CD14-positive monocyte (primary cell): ENCODE data around the gene KCNAB1. TPM values are rescaled to one million over a fixed set of nuclear protein-coding genes. Genes with fewer than 3 reads are reported as not detected.

Source experiments
- DNase-seq, 3 donors: peaks; one replicate each; pipeline ENCODE4 v3.0.0-alpha.2; 2011 to 2022
- H2AFZ ChIP-seq: 2 replicates; pipeline ENCODE4 v1.6.0; 2012; ENCODE audit warnings: mild to moderate bottlenecking, low read depth, low read length, inconsistent platforms; ENCODE audit not compliant: insufficient read depth, poor library complexity, severe bottlenecking
- H3K27ac ChIP-seq, 2 donors: 1 replicate in 1 of 2; 2 replicates in 1 of 2; pipeline ENCODE4 v1.5.1; 2012 to 2013; ENCODE audit warnings: low read length in 2 of 2, control low read depth in 1 of 2, inconsistent platforms in 1 of 2, low read depth in 1 of 2, mild to moderate bottlenecking in 1 of 2
- H3K27me3 ChIP-seq, 2 donors: one replicate each; pipeline versions ENCODE4 v1.6.0 to v1.6.1; 2011 to 2013; ENCODE audit warnings: low read length in 2 of 2; ENCODE audit not compliant: control insufficient read depth in 2 of 2, insufficient read depth in 2 of 2
- H3K36me3 ChIP-seq, 2 donors: replicated peaks in 1 of 2; 1 replicate in 1 of 2; 2 replicates in 1 of 2; pipeline versions ENCODE4 v1.5.1 to v1.6.1; 2012 to 2013; ENCODE audit warnings: low read length in 2 of 2, control low read depth in 1 of 2, inconsistent platforms in 1 of 2, mild to moderate bottlenecking in 1 of 2; ENCODE audit not compliant: insufficient read depth in 2 of 2, control insufficient read depth in 1 of 2
- H3K4me1 ChIP-seq, 2 donors: 1 replicate in 1 of 2; 2 replicates in 1 of 2; pipeline versions ENCODE4 v1.5.1 to v1.6.1; 2012 to 2013; ENCODE audit warnings: low read length in 2 of 2, control low read depth in 1 of 2, inconsistent platforms in 1 of 2, mild to moderate bottlenecking in 1 of 2, moderate library complexity in 1 of 2; ENCODE audit not compliant: insufficient read depth in 2 of 2, control insufficient read depth in 1 of 2
- H3K4me2 ChIP-seq: replicated peaks from 2 replicates; pipeline ENCODE3; 2012; ENCODE audit warnings: low read length, moderate library complexity, mild to moderate bottlenecking; ENCODE audit not compliant: poor library complexity, severe bottlenecking; ENCODE audit errors: extremely low read depth
- H3K4me3 ChIP-seq, 3 experiments: fragments of 200-600 bp in 1 of 3; sonication (generic) in 1 of 3; replicated peaks in 1 of 3; 1 replicate in 2 of 3; 2 replicates in 1 of 3; pipeline ENCODE4 v1.5.1; 2011 to 2013; ENCODE audit warnings: low read length in 3 of 3, mild to moderate bottlenecking in 3 of 3, control low read depth in 2 of 3, low read depth in 2 of 3, inconsistent platforms in 1 of 3, moderate library complexity in 1 of 3
- H3K79me2 ChIP-seq: 2 replicates; pipeline ENCODE4 v1.6.0; 2012; ENCODE audit warnings: mild to moderate bottlenecking, control low read depth, inconsistent platforms, low read length, moderate library complexity; ENCODE audit not compliant: insufficient read depth
- H3K9ac ChIP-seq: 2 replicates; pipeline ENCODE4 v1.6.0; 2017; ENCODE audit warnings: low read length, mild to moderate bottlenecking; ENCODE audit not compliant: insufficient read depth, poor library complexity, severe bottlenecking
- H3K9me3 ChIP-seq, 2 donors: replicated peaks in 1 of 2; 1 replicate in 1 of 2; 2 replicates in 1 of 2; pipeline versions ENCODE4 v1.5.1 to v1.6.1; 2012 to 2013; ENCODE audit warnings: low read length in 2 of 2, control low read depth in 1 of 2; ENCODE audit not compliant: control insufficient read depth in 1 of 2, insufficient read depth in 1 of 2
- H4K20me1 ChIP-seq: 2 replicates; pipeline ENCODE4 v1.6.0; 2012; ENCODE audit warnings: mild to moderate bottlenecking, low read length, control low read depth, moderate library complexity; ENCODE audit not compliant: insufficient read depth
- H3K27ac Mint-ChIP-seq, 7 donors: one replicate each; pipeline ENCODE4 v1.8.0; 2020; ENCODE audit warnings: mild to moderate bottlenecking in 7 of 7, mixed read lengths in 7 of 7, moderate library complexity in 6 of 7, inconsistent platforms in 2 of 7
- H3K27me3 Mint-ChIP-seq, 3 donors: one replicate each; pipeline ENCODE4 v1.8.0; 2021 to 2022; ENCODE audit warnings: low read depth in 3 of 3, mild to moderate bottlenecking in 3 of 3, mixed read lengths in 3 of 3, moderate library complexity in 3 of 3, inconsistent platforms in 1 of 3
- H3K36me3 Mint-ChIP-seq, 2 donors: one replicate each; pipeline ENCODE4 v1.8.0; 2020; ENCODE audit warnings: mixed read lengths in 2 of 2, inconsistent platforms in 1 of 2, mild to moderate bottlenecking in 1 of 2
- H3K4me1 Mint-ChIP-seq: one replicate; pipeline ENCODE4 v1.8.0; 2020; ENCODE audit warnings: mild to moderate bottlenecking, mixed read lengths
- H3K4me3 Mint-ChIP-seq, 2 donors: one replicate each; pipeline ENCODE4 v1.8.0; 2020; ENCODE audit warnings: mild to moderate bottlenecking in 2 of 2, mixed read lengths in 2 of 2, moderate library complexity in 1 of 2
- H3K9me3 Mint-ChIP-seq, 7 donors: one replicate each; pipeline ENCODE4 v1.8.0; 2020 to 2022; ENCODE audit warnings: mixed read lengths in 7 of 7, mild to moderate bottlenecking in 6 of 7, moderate library complexity in 6 of 7, inconsistent platforms in 2 of 7
- WGBS: methylation state at CpG from one replicate; pipeline ENCODE4 v1.1.5; 2013; ENCODE audit warnings: missing lambda C conversion rate; ENCODE audit not compliant: insufficient coverage; 5-methylcytosine and 5-hydroxymethylcytosine counted together
- intact Hi-C, 2 donors: fragments of 100-400 bp; cut with micrococcal nuclease; formaldehyde crosslinking; loops; one replicate each; pipeline versions ENCODE4 v1.15.0 to v1.15.1; 2023
- polyA plus RNA-seq, 3 donors: library from polyadenylated mRNA; depleted of rRNA in 1 of 3; unstranded in 2 of 3; stranded (reverse) in 1 of 3; fragments of 300-500 nt in 2 of 3; fragments of >200 nt in 1 of 3; fragmentation: Illumina TruSeq in 2 of 3; gene quantifications; 1 replicate in 2 of 3; 2 replicates in 1 of 3; pipeline ENCODE4 v1.2.3, GENCODE V29; 2012 to 2021
- TF ChIP-seq, protein P1 (sequence below): fragments of 200-600 bp; IDR thresholded peaks from one replicate; pipeline ENCODE4 v1.8.0; 2022; ENCODE audit warnings: antibody characterized with exemption, mild to moderate bottlenecking

Gene KCNAB1
- polyA plus RNA-seq, 3 donors = 0.08 to 0.14 TPM; not detected in 1

DNA sequence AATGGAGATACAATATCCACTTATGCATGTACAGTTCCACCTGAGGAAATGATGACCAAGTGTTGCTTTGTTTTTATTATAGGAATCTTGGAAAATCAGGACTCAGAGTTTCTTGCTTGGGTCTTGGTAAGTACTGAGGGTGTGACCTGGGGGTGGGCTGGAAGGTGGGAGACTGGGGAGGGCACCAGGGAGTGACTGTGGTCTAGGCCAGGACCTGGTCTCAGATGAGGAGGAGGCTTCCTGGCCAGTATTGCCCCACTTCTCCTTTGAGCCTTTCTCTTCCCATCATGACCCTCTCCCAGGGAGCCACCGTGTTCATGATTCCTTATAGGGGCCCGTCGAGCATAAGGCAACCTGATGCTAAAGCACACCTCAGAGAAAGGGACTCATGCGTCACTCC, 301.2 kb downstream of the KCNAB1 start:
- H3K9me3 Mint-ChIP-seq = peaks cover 0 to 2% (median 0%) of the 10 kb centered on the region in 7 donors
- no peak overlapping the region for H3K27ac Mint-ChIP-seq

DNA sequence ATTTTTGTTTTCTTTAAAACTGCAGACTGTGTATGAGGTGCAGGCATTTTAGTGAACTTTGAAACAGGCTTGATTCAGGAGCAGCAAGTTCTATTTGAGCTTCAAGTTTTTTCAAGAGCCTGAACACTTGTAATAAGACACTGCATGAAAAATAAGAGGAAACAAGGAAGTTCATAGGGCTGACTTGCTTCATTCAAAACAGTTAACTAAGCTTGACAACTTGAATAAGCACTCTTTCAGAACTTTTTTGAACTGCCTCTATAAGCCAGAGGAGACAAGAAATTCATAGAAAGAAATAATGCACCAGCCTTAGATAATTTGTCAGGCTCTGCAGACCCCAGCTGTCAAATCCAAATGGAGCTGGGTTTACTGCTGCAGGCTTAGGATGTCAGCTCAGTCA, 304.4 kb downstream of the KCNAB1 start:
- Histone ChIP-seq H4K20me1 (no peaks in the 10 kb centered on the region), H3K79me2 (no peaks in the 10 kb centered on the region), H3K36me3 (no peaks in the 10 kb centered on the region), H3K27me3 (no peaks in the 10 kb centered on the region), H3K27ac (no peak overlapping the region), H3K9ac (no peak overlapping the region), H3K4me3 (no peak overlapping the region), H3K9me3 (no peaks in the 10 kb centered on the region), H3K4me2 (no peak overlapping the region), H3K4me1 (no peaks in the 10 kb centered on the region), H2AFZ (no peak overlapping the region)
- no peak for DNase-seq
- Mint-ChIP-seq H3K27ac (no peak overlapping the region), H3K4me1 (no peaks in the 10 kb centered on the region), H3K27me3 (no peaks in the 10 kb centered on the region), H3K9me3 (peaks cover 0 to 2% (median 0%) of the 10 kb centered on the region in 7 donors), H3K36me3 (no peaks in the 10 kb centered on the region), H3K4me3 (no peak overlapping the region)
- intact Hi-C loops = no loop called here
- TF ChIP-seq, protein P1, sequence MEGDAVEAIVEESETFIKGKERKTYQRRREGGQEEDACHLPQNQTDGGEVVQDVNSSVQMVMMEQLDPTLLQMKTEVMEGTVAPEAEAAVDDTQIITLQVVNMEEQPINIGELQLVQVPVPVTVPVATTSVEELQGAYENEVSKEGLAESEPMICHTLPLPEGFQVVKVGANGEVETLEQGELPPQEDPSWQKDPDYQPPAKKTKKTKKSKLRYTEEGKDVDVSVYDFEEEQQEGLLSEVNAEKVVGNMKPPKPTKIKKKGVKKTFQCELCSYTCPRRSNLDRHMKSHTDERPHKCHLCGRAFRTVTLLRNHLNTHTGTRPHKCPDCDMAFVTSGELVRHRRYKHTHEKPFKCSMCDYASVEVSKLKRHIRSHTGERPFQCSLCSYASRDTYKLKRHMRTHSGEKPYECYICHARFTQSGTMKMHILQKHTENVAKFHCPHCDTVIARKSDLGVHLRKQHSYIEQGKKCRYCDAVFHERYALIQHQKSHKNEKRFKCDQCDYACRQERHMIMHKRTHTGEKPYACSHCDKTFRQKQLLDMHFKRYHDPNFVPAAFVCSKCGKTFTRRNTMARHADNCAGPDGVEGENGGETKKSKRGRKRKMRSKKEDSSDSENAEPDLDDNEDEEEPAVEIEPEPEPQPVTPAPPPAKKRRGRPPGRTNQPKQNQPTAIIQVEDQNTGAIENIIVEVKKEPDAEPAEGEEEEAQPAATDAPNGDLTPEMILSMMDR = no peak

More for the DNA sequence above, 301.2 kb downstream of the KCNAB1 start:
- no peaks in the 10 kb centered on the region for H3K27me3 Mint-ChIP-seq
- Histone ChIP-seq H3K9me3 (no peaks in the 10 kb centered on the region), H3K4me3 (no peak overlapping the region), H3K27ac (no peak overlapping the region), H3K9ac (no peak overlapping the region), H3K4me1 (no peaks in the 10 kb centered on the region), H2AFZ (no peak overlapping the region), H3K4me2 (no peak overlapping the region), H4K20me1 (no peaks in the 10 kb centered on the region), H3K27me3 (no peaks in the 10 kb centered on the region), H3K79me2 (no peaks in the 10 kb centered on the region), H3K36me3 (no peaks in the 10 kb centered on the region)
- intact Hi-C loops = no loop called here
- no peak for DNase-seq
- H3K4me1 Mint-ChIP-seq = no peaks in the 10 kb centered on the region
- 100% methylated on average over 2 of the region's 4 CpGs for WGBS
- no peak overlapping the region for H3K4me3 Mint-ChIP-seq
- no peaks in the 10 kb centered on the region for H3K36me3 Mint-ChIP-seq
- TF ChIP-seq, protein P1 = no peak
